Mammary epithelial cell (primary cell): ENCODE data around the gene ETV2.

Experiments used
- CTCF ChIP-seq, 2 donors: IDR thresholded peaks in 1 of 2; conservative IDR thresholded peaks in 1 of 2; 2 replicates each; pipeline ENCODE4 v1.5.1; 2011 to 2012; ENCODE audit warnings: inconsistent platforms in 2 of 2, low read length in 2 of 2, mild to moderate bottlenecking in 2 of 2, control low read depth in 1 of 2, low read depth in 1 of 2; ENCODE audit not compliant: insufficient read depth in 1 of 2; ENCODE audit errors: extremely low read depth in 1 of 2
- EZH2 ChIP-seq: IDR thresholded peaks from 2 replicates; pipeline ENCODE4 v1.6.1; 2012; ENCODE audit warnings: low read length, inconsistent platforms, borderline replicate concordance

DNA sequence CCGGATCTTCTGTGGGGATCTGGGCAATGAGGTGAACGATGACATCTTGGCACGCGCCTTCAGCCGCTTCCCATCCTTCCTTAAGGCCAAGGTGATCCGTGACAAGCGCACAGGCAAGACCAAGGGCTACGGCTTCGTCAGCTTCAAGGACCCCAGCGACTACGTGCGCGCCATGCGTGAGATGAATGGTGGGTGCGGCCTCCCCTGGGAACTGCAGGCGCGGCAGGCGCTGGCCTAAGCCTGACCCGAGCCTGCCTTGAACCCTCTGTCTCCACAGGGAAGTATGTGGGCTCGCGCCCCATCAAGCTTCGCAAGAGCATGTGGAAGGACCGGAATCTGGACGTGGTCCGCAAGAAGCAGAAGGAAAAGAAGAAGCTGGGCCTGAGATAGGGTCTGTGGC, 4.4 kb upstream of the ETV2 start:
- TF ChIP-seq CTCF (conservative IDR thresholded peaks at IDR 0.05 in 1 of 2, IDR thresholded peaks at IDR 0.05 in 1 of 2; ENCODE audit: extremely low read depth in 1 of 2, insufficient read depth in 1 of 2, low read depth in 1 of 2, low read length in 2 of 2) (no peak), EZH2 (no peak)
